Measurements from ENCODE around the gene FOSB.

Gene FOSB

DNA sequence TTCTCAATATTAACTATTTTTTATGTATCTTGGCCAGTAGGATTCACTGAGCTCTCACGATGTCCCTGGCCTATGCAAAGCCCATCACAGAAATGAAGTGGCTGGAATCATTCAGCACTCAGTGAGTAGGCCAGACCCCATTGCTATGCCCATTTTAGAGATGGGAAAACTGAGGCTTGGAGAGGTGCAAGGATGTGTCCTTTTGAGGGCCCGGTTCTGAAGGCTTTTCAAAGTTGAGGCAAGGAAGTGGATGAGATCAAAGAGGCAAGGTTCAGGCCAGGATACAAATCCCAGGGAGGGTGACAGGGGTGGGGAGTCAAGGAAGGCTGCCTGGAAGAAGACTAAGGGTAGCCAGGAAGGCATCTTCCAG is 25.4 kb upstream of the FOSB start:
- no peak for DNase-seq (ENCODE audit: low read depth, low spot score)

DNA sequence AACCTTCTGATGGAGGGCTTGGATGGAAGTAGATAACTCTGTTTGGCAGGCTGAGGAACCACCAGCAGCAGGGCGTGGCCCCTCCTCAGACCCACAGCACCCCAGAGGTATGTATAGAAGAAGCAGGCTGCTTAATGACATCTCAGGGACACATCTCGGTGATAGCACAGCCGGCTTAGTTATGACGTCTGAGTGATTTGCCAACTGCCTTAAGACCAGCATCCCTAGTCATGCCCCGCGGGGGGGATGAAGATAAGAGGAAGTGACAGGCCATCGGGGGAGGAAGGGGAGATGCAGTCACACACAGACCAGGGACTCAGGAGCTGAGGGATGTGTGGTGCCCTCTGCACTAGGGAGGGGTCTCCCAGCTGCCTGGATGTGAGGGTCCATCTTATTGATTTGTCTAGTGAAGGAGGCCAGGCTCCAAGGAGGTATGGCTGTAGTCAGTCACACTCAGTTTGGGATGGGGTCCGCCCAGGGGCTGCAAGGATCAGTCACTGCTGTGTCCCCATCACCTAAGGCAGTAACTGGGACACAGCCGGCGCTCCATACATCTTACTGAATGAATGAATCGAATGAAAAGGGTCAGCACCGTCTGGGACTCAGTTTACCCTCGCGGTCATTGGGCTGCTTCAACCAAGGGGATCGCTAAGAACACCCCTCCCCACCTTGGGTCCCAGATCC is 24.9 kb upstream of the FOSB start:
- no peak for DNase-seq (ENCODE audit: low read depth, low spot score)

DNA sequence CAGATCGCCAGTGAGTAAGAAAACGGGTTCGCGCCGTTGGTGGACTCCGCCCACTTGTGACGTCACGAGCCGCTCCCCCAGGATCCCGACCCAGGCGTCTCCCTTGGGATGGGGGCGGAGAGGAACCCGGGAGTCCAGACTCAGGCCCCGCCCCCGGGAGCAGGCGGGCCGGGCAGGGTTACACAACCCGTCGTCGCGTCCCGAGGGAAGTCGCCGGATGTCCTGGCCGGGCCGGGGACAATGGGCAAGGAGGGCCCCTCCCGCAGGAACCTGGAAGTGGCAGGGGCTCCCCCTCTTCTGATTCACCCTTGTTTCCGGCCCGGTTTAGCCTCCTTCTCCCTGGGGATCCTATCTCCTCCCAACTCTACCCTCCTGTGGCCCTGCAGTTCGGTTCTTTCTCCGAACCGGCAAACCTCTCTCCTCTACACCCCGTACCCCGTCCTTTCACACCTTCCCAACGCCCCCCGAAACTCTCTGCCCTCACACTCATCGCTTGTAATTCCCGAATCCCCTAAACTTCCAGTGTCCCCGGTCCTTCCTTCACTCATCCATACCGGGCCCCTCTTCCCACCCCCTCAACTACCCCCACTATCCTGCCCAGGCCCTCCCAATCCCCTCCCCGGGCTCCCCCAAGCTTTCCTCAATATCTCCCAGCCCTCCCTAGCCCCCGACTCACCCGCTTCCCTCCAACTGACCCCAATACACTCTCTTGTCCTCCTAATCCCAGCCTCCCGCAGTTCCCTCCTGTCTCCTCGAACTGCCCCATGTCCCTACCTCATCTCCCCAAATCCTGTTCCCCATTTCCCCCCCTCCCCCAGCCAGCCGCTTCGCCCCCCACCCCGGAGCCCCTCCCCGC is 24.1 kb upstream of the FOSB start:
- DNase-seq (ENCODE audit: low read depth, low spot score) = no peak

GRCh38 chr19:45444318-45445041 is 23.3 kb upstream of the FOSB start:
- DNase-seq (ENCODE audit: low read depth, low spot score) = no peak

- no peak for DNase-seq (ENCODE audit: low read depth, low spot score)
Measured at GRCh38 chr19:45445139-45445538, 22.7 kb upstream of the FOSB start.

DNA sequence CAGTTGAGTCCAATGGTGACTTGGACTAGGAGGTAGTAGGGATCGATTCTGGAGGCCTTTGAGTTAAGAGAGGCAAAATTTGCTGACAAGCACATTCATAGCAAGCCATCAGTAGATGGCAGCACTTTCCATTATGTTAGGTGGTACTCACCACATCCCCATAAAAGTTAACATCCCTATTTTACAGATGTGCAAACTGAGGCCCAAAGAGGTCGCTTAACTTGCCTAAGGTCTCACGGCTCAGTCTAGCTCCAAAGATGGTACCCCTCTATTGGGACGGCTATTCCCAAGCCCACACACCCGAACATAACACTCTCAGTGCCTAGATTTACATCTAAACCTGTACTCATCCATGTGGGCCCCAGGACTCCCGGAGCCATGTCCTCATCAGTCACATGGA is 21.5 kb upstream of the FOSB start:
- DNase-seq (ENCODE audit: low read depth, low spot score) = no peak

- DNase-seq (ENCODE audit: low read depth, low spot score) = no peak
Measured at GRCh38 chr19:45446944-45447343, 20.9 kb upstream of the FOSB start.

- DNase-seq (ENCODE audit: low read depth, low spot score) = no peak
Measured at GRCh38 chr19:45448425-45448756, 19.4 kb upstream of the FOSB start.

GRCh38 chr19:45448887-45449299 is 18.9 kb upstream of the FOSB start:
- no peak for DNase-seq (ENCODE audit: low read depth, low spot score)

DNA sequence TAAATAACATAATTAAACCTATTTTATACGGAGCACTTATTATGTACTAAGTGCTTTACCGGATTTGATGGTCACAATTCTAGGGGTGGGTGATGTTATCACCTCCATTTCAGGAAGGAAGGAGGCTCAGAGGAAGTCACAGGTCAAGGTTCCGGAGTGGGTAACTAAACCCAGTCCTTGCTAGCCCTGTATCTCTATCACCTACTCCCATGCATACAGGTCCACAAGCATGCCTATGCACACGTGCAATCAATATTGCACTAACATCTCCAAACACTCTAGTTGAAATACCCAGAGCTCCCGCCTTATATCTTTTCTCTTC is 17.8 kb upstream of the FOSB start:
- no peak for DNase-seq (ENCODE audit: low read depth, low spot score)

DNA sequence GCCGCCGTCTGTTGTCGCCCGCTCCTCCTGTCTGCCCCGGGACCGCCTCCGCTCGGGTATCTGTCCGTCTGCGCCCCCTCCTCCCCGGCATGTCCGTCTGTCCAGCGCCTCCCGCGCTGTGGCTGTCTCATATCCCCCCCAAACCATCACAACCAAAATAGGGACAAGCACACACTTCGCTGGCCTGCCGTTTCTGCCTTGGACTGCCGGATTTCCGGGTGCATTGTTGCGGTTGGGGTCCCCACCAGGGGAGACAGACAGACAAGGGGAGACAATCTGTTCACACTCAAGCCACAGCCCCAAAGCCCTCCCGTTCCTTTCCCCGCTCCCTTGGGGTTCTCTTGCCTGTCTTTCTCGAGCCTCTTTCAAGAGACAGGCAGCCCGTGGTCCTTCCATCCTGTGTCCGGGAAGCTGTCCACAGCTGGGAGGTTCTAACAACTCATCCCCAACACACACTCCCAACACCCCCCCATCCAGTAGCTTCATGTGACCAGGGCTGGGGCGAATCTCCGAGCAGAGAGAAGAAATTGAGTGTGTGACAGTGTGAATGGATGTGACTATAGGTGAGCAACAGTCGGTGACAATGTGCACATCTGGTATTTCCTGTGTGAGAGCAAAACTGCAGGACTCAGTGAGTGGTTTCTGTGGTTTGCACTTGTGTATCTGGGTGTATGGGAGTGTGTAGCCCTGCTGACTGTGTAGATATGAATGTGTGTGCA is 16.5 kb upstream of the FOSB start:
- no peak for DNase-seq (ENCODE audit: low read depth, low spot score)

DNA sequence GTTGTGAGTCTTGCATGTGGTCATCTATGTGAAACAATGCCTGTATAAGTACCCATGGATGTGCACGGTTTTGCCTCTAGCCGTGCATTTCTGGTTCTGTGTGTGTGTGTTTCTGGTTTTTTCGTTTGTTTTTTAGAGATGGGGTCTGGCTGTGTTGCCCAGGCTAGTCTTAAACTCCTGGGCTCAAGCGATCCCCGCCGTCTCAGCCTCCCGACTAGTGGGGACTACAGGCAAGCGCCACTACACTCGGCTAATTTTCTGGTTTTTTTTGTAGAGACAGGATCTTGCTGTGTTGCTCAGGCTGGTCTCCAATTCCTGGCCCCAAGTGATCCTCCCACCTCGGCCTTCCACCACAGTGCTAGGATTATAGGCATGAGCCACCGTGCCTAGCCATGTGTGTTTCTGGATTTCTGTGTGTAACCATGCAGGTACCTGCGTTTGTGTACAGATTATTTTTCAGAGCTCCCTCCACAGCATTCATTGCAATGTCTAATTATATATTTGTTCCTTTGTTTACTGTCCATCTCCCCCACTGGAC is 15.9 kb upstream of the FOSB start:
- no peak for DNase-seq (ENCODE audit: low read depth, low spot score)

DNA sequence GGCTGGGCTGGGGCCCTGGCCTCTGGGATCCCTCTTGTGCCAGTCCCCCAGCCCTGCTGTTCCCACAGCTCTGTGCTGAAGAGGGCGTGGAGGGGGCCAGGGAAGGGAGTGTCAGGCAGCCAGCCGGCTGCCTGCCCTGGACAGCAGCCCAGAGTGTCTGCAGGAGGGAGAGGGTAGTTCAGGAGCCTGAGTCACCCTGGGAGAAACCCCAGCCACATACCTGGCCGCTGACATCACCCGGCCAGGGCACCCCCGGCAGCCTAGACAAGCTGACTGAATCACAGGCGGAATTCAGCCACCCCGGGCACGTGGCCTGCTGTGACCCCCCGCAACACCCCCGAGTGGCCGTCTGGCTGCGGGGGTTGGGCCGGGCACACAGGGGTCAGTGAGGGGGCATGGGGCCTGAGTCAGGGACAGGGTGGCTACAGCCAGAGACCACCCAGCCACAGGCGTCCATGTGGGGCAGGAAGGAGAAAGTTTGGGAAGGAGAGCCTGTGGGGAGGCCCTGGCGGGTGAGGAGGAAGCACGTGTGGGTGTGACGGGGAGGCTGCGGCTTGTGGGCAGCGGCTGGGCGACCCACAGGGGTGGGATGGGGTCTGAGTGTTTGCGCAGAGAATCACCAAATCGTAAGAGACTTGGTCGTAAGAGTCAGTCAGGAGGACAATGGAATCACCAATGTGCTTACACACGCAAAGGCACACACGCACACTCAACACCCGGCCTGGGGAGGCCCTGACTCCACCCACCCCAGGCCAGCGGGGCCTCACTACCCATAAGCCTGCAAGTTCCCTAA is 11.9 kb upstream of the FOSB start:
- DNase-seq (ENCODE audit: low read depth, low spot score) = no peak

DNA sequence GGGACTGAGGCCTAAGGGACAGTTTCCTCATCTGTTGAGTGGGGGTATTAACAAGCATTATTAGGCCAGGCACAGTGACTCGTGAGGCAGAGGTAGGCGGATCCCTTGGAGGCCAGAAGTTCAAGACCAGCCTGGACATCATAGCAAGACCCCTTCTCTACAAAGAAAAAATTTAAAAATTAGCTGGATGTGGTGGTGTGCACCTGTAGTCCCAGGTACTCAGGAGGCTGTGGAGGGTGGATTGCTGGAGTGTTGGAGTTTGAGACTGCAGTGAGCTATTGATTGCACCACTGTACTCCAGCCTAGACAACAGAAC is 11.3 kb upstream of the FOSB start:
- no peak for DNase-seq (ENCODE audit: low read depth, low spot score)

- no peak for DNase-seq (ENCODE audit: low read depth, low spot score)
Measured at GRCh38 chr19:45457776-45458175, 10.0 kb upstream of the FOSB start.

DNA sequence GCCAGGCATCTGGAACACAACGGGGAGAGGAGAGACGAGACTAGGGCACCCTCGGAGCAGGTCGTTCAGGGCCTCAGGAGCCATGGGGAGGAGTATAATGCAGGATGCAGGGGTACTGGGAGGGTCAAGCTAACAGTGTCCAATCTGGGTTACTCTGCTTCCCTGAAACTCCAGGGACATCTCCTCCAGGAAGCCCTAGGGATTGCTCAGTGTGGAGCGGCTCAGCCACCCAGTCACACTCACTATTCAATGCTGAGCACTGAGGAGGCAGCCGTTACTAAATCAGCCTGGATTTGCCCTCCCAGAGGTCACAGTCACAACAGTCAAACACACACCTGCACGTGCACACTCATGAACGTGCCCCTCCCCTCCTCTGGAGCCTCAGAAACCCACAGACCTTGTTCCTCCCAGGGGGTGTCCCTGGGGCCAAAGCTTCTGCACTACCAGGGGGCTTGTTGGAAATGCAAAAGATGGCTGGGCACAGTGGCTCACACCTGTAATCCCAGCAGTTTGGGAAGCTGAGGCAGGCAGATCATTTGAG is 6.9 kb upstream of the FOSB start:
- no peak for DNase-seq (ENCODE audit: low read depth, low spot score)

GRCh38 chr19:45462174-45462573 is 5.6 kb upstream of the FOSB start:
- no peak for DNase-seq (ENCODE audit: low read depth, low spot score)

GRCh38 chr19:45463241-45463640 is 4.6 kb upstream of the FOSB start:
- no peak for DNase-seq (ENCODE audit: low read depth, low spot score)

DNA sequence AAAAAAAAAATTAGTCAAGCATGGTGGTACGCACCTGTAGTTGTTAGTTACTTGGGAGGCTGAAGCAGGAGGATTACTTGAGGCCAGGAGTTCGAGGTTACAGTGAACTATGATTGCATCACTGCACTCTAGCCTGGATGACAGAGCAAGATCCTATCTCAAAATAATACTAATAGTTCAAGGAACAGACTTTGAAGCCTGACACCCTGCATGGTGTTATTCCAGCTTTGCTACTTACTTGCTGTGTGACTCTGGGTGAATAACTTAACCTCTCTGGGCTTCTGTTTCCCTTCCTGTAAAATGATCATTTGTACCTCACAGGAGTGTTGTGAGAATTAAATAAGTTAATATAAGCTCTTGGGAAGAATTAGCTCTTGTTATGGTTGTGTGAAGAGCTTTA is 3.5 kb upstream of the FOSB start:
- DNase-seq (ENCODE audit: low read depth, low spot score) = no peak

GRCh38 chr19:45464852-45465441 is 2.8 kb upstream of the FOSB start:
- DNase-seq (ENCODE audit: low read depth, low spot score) = no peak

- DNase-seq (ENCODE audit: low read depth, low spot score) = no peak
Measured at GRCh38 chr19:45467115-45467455, 711 bp upstream of the FOSB start.
